MM.1S (cell line): Measurements from ENCODE around the gene TBX18.

Source experiments
- DNase-seq: peaks from one replicate; pipeline ENCODE4 v3.0.0-alpha.2; 2015
- H2AFZ ChIP-seq: fragments of 300-600 bp; sonication (generic); 2 replicates; pipeline ENCODE4 v1.6.0; 2016; ENCODE audit warnings: antibody characterized with exemption, low read length
- H3F3A ChIP-seq: fragments of 300-600 bp; sonication (generic); 2 replicates; pipeline ENCODE4 v1.6.1; 2016; ENCODE audit warnings: mild to moderate bottlenecking, antibody characterized with exemption, low read length, moderate library complexity, mixed read lengths; ENCODE audit not compliant: insufficient read depth
- H3K27ac ChIP-seq: fragments of 300-600 bp; sonication (generic); 2 replicates; pipeline ENCODE4 v1.5.1; 2016; ENCODE audit warnings: mild to moderate bottlenecking, low read length
- H3K27me3 ChIP-seq: fragments of 300-600 bp; sonication (generic); replicated peaks from 2 replicates; pipeline ENCODE4 v1.6.0; 2016; ENCODE audit warnings: low read length; ENCODE audit not compliant: insufficient read depth
- H3K36me3 ChIP-seq: fragments of 300-600 bp; sonication (generic); replicated peaks from 2 replicates; pipeline ENCODE4 v1.6.1; 2016; ENCODE audit warnings: mild to moderate bottlenecking, low read length, mixed read lengths; ENCODE audit not compliant: insufficient read depth
- H3K4me1 ChIP-seq: fragments of 300-600 bp; sonication (generic); 2 replicates; pipeline ENCODE4 v1.6.1; 2016; ENCODE audit warnings: low read length, mixed read lengths
- H3K4me2 ChIP-seq: fragments of 300-600 bp; sonication (generic); 2 replicates; pipeline ENCODE4 v1.6.0; 2016; ENCODE audit warnings: low read depth, low read length
- H3K4me3 ChIP-seq: fragments of 300-600 bp; sonication (generic); 2 replicates; pipeline ENCODE4 v1.5.1; 2016; ENCODE audit warnings: low read length, mixed read lengths
- H3K79me2 ChIP-seq: fragments of 300-600 bp; sonication (generic); 2 replicates; pipeline ENCODE4 v1.6.1; 2016; ENCODE audit warnings: mixed run types, low read length, mixed read lengths
- H3K9ac ChIP-seq: fragments of 300-600 bp; sonication (generic); 2 replicates; pipeline ENCODE4 v1.6.1; 2016; ENCODE audit warnings: low read length, mixed read lengths
- H3K9me2 ChIP-seq: fragments of 300-600 bp; sonication (generic); replicated peaks from 2 replicates; pipeline ENCODE4 v1.6.1; 2016; ENCODE audit warnings: mild to moderate bottlenecking, low read length, mixed read lengths; ENCODE audit not compliant: insufficient read depth
- H3K9me3 ChIP-seq: fragments of 300-600 bp; sonication (generic); replicated peaks from 2 replicates; pipeline ENCODE4 v1.6.1; 2016; ENCODE audit warnings: mild to moderate bottlenecking, low read length, mixed read lengths; ENCODE audit not compliant: insufficient read depth
- H4K20me1 ChIP-seq: fragments of 300-600 bp; sonication (generic); 2 replicates; pipeline ENCODE4 v1.6.1; 2016; ENCODE audit warnings: mild to moderate bottlenecking, low read length, moderate library complexity, mixed read lengths; ENCODE audit not compliant: insufficient read depth
- CTCF ChIP-seq: fragments of 300-600 bp; sonication (generic); IDR thresholded peaks from 2 replicates; pipeline ENCODE4 v1.5.1; 2016; ENCODE audit warnings: antibody characterized with exemption, low read length, mixed read lengths
- EZH2 ChIP-seq: fragments of 300-600 bp; sonication (generic); optimal IDR thresholded peaks from 2 replicates; pipeline ENCODE3; 2017; ENCODE audit warnings: low read depth, mild to moderate bottlenecking, antibody characterized with exemption, low read length, mixed read lengths
- EZH2phosphoT487 ChIP-seq: fragments of 300-600 bp; sonication (generic); IDR thresholded peaks from 2 replicates; pipeline ENCODE4 v1.6.1; 2018; ENCODE audit warnings: antibody characterized with exemption, low read length

TBX18 gene

GRCh38 chr6:84645000-84645399 is 119.4 kb downstream of the TBX18 start:
- H3K9ac ChIP-seq, result no peak overlapping the region
- H3F3A ChIP-seq, result no peaks in the 10 kb centered on the region
- H3K79me2 ChIP-seq, result no peaks in the 10 kb centered on the region
- TF ChIP-seq EZH2phosphoT487 (no peak), CTCF (no peak), EZH2 (no peak)
- H3K9me2 ChIP-seq, result no peaks in the 10 kb centered on the region
- no peak overlapping the region for H3K27ac ChIP-seq
- H3K4me3 ChIP-seq, result no peak overlapping the region
- no peaks in the 10 kb centered on the region for H3K4me1 ChIP-seq
- H4K20me1 ChIP-seq, result no peaks in the 10 kb centered on the region
- no peaks in the 10 kb centered on the region for H3K9me3 ChIP-seq
- DNase-seq, result no peak
- H3K27me3 ChIP-seq, result no peaks in the 10 kb centered on the region
- no peaks in the 10 kb centered on the region for H3K36me3 ChIP-seq
- no peak overlapping the region for H3K4me2 ChIP-seq
- no peak overlapping the region for H2AFZ ChIP-seq

GRCh38 chr6:84643778-84644177 is 120.6 kb downstream of the TBX18 start:
- H3K9me3 ChIP-seq, result no peaks in the 10 kb centered on the region
- no peak overlapping the region for H2AFZ ChIP-seq
- no peaks in the 10 kb centered on the region for H4K20me1 ChIP-seq
- no peak overlapping the region for H3K4me2 ChIP-seq
- no peak overlapping the region for H3K27ac ChIP-seq
- H3K27me3 ChIP-seq, result no peaks in the 10 kb centered on the region
- no peaks in the 10 kb centered on the region for H3K79me2 ChIP-seq
- DNase-seq, result no peak
- no peaks in the 10 kb centered on the region for H3K9me2 ChIP-seq
- no peak overlapping the region for H3K4me3 ChIP-seq
- no peak overlapping the region for H3K9ac ChIP-seq
- no peaks in the 10 kb centered on the region for H3F3A ChIP-seq
- TF ChIP-seq EZH2 (no peak), CTCF (no peak), EZH2phosphoT487 (no peak)
- no peaks in the 10 kb centered on the region for H3K4me1 ChIP-seq
- H3K36me3 ChIP-seq, result no peaks in the 10 kb centered on the region

GRCh38 chr6:84641076-84641475 is 123.3 kb downstream of the TBX18 start:
- H3K9ac ChIP-seq, result no peak overlapping the region
- H3K4me2 ChIP-seq, result no peak overlapping the region

More at GRCh38 chr6:84641076-84641475, 123.3 kb downstream of the TBX18 start:
- Histone ChIP-seq H3K4me1 (no peaks in the 10 kb centered on the region), H3K27me3 (no peaks in the 10 kb centered on the region), H3K36me3 (no peaks in the 10 kb centered on the region), H3K9me3 (no peaks in the 10 kb centered on the region), H2AFZ (no peak overlapping the region), H3K9me2 (no peaks in the 10 kb centered on the region), H3K79me2 (no peaks in the 10 kb centered on the region), H3K27ac (no peak overlapping the region), H3F3A (no peaks in the 10 kb centered on the region), H3K4me3 (no peak overlapping the region), H4K20me1 (no peaks in the 10 kb centered on the region)
- DNase-seq, result no peak
- TF ChIP-seq EZH2, result no peak
- no peak for TF ChIP-seq EZH2phosphoT487
- TF ChIP-seq CTCF, result no peak
